ENCODE measurements around the gene ZNF554. TPM values are rescaled to one million over a fixed set of nuclear protein-coding genes. Genes with fewer than 3 reads are reported as not detected.

The ZNF554 gene
- 15.9 TPM for total RNA-seq

DNA sequence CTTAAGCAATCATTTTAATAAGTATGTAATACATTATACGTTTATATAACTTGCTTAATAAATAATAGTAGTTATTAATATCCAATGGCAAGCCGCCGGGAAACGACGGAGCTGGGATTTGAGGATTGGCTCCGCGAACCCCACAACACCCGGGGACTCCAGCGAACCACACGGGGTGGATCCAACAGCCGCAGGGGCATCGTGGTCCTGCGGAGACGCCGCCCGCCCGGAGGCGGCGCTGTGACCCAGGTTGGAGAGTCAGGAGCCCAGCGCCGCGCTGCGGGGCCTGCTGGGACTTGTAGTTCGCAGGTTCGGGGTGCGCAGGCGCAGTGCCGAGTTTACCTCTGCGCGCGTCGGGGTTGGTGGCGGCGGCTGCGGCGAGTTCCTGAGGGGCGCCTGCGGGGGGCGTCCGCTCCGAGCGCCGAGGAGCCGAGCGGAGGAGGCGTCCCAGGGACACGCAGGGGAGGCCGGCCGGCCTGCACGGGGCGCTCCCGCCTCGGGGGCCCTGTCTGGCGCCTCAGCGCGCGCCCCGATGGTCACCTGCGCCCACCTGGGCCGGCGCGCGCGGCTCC is at the start of gene ZNF554:
TSS of gene ZNF554 (plus strand) at position 329 of the 572 bp plus-strand sequence. CDS start at position 533, 204 bp downstream.

DNA sequence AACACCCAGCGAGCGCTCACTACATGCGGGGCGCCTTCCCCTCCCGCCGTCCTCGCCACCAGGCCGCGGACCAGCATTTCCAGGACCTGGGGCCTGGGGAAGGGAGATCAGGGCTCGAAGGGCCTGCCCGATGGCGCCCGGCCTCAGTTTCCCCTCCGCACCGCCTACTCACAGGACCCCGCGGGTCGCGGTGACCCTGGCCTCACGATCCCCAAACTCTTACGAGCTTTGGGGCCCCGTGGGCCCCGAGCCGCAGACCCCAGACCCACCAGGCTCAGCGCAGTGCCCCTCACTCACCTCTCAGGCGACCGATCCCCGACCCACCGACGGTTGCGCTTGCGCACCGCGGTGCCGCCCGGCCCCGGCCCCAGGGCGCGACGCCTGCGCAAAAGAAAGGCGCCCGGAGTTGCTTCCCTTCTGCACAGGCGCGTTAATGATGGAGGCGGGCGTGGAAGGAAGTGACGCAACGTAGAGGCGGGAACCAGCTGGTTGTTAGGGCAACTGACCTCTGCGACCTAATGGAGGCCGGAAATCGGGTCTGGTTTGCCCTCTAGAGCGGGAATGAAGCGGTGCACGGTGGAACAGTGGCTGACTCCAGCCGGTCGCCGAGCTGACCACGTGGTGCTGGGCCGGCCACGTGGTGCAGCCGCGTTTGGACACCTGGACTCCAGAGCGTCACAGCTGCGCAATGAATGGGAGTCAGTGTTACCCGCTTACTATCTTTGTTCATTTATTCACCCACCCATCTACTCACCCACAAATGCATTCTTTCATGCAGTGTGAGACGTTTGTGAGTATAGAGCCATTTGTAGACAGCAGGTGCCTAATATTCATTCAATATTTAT is 36.5 kb upstream of the ZNF554 start, which contains the start of gene SGTA:
TSS of gene SGTA (minus strand) at position 338 of the 845 bp plus-strand sequence. CDS start 14,205 bp downstream, outside the sequence.

DNA sequence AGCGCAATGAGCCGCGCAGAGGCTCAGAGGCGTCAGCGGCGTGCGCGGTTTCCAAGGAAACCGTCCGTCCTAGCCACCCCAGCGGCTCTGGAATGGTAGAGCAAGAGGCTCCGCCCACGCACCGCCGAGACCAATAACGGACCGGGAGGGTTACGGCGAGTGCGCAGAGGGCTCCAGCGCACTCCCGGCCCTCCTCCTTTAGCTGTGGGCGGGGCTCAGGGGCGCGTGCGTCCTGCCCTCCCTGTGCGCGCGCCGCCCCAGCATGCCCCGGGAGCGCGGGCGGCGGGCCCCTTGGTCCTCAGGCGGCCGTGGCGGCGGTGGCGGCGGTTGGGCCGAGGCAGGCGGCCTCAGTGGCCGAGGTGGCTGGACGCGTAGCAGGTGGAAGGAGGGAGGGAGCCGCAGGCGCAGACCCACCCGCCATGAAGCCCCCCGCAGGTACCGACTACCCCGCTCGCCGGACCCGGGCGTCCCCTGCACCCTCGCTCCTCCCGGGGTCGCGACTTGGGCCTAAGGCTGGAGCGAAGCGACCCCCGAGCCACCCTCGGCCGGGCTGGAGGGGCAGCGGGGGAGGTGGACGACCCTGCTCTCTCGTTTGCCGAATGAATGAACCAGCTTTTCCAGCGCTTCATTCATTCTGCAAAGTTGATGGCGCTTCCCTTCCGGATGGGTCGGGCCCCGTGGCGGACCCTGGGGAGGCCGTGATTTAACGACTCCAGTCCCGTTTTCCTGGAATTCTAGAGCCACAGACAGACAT is 34.2 kb upstream of the ZNF554 start, which contains the start of gene THOP1:
TSS of gene THOP1 (plus strand) at position 260 of the 754 bp plus-strand sequence. CDS start at position 420, 160 bp downstream.

DNA sequence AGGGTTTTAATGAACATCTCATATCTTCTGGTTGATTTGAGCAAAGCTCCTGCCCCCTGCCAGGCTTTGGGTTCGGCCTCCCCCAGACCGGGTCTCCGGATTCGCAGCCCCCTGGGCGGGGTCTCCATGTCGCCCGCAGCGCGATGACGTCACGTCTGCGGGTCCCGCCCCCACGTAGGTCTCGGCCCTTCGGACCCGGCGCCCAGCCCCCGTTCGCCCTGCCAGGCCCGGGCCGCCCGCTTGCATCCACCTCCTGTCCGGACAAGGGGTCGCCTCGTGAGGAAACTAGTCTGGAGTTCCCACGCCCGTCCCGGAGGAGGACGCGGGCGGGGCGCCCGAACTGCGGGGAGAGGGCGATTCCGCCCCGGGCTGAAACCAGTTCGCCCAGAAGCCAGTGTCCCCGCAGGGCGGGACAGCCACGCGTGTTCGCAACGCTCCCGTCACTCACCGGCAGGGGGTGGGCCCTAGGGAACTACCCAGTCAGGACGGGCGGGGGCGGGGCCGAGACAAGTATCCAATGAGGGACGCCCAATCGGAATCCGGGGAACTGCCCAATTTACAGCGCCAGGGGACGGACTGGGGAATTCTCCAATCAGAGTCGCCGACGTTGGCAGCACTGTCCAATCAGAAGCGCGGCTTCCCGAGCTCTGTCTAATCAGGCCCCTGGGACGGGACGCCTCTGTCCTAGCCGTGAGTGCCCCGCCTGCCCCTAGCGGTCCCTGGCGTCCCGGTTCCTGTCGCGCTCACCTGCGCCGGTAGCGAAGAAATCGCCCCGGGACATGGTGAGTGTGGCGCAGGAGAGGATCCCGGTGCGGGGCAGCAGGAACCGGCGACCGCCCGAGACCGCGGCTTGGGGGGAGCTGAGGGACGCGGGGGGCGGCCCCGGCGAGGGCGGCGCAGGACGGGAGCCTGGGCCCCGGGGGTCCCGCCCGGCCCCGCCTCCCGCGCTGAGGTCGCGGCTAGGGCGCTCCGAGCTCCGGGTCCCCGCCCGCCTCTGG is 21.4 kb downstream of the ZNF554 start, which contains the start of gene ZNF555:
TSS of gene ZNF555 (plus strand) at position 682 of the 998 bp plus-strand sequence. CDS start at position 780, 98 bp downstream.

DNA sequence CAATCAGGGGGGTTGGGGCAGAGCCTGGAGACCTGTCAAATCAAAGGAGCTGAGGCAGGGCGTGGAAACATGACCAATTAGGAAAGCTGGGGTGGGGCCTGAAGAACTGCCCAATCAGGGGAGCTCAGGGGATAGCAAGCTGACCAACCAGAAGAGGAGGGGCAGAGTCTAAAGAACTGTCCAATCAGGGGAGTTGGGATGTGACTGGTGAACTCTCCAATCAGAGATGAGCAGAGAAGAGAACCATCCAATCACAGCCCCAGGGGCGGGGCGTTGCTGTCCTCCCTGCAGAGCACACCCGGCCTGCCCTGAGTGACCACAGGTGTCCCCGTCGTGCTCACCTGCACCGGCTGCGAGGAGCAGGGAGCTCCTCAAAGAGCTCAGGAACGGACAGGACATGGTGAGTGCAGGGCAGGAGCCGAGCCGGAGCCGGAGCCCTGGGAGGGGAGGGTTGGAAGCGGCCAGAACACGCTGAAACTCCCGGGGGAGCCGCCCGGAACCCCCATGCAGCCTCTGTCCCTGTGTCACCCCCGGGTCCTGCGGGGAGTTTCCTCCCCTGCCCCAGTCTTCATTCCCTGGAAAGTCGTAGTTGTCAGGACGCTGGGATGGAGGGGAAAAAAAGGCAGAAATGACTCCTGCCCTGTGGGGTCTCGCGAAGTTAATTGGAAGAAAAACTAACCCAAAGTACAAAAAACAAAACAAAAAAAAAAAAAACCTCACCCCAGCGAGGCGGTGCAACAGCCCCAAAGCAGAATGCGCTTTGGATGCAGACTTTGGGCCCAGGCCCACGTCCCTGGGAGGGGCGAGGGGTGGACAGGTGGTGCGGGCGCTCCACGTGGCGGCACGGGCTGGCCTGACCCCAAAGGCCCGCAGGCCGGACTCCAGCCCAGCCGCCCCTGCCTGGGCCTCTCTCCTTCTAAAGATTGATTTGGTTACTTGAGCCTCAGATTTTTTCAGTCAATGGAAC is 47.6 kb downstream of the ZNF554 start, which contains the start of gene ZNF556:
TSS of gene ZNF556 (plus strand) at position 311 of the 967 bp plus-strand sequence. CDS start at position 398, 87 bp downstream.

Other genes with a start within 250 kb of the ZNF554 start
- gene GNG7, start 117.2 kb upstream of the ZNF554 start, total RNA-seq = 26.8 TPM
- gene DIRAS1, start 98.5 kb upstream of the ZNF554 start, total RNA-seq = 43.6 TPM
- gene SLC39A3, start 79.9 kb upstream of the ZNF554 start, total RNA-seq = 33.9 TPM
- 40.6 TPM for gene SGTA, start 36.6 kb upstream of the ZNF554 start, total RNA-seq
- 29.3 TPM for gene THOP1, start 34.4 kb upstream of the ZNF554 start, total RNA-seq
- gene ZNF555, start 21.6 kb downstream of the ZNF554 start, total RNA-seq = 22.1 TPM
- gene ZNF556, start 47.5 kb downstream of the ZNF554 start, total RNA-seq = 0.46 TPM
- gene ZNF57, start 81.1 kb downstream of the ZNF554 start, total RNA-seq = 6.0 TPM
- gene ZNF77, start 125.1 kb downstream of the ZNF554 start, total RNA-seq = 7.4 TPM
- gene TLE6, start 157.7 kb downstream of the ZNF554 start, total RNA-seq = 3.9 TPM
- 27.2 TPM for gene TLE2, start 209.4 kb downstream of the ZNF554 start, total RNA-seq
- gene TLE5, start 242.6 kb downstream of the ZNF554 start, total RNA-seq = 160 TPM

Measured in diencephalon (tissue), 1 donor.